ENCODE data around the gene NME7.
"Not testable (repeated sequence)": the region's sequence is repeated elsewhere in the genome, so short reads cannot be mapped to it uniquely, and the experiment has no call there.

The NME7 gene, protein sequence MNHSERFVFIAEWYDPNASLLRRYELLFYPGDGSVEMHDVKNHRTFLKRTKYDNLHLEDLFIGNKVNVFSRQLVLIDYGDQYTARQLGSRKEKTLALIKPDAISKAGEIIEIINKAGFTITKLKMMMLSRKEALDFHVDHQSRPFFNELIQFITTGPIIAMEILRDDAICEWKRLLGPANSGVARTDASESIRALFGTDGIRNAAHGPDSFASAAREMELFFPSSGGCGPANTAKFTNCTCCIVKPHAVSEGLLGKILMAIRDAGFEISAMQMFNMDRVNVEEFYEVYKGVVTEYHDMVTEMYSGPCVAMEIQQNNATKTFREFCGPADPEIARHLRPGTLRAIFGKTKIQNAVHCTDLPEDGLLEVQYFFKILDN

DNA sequence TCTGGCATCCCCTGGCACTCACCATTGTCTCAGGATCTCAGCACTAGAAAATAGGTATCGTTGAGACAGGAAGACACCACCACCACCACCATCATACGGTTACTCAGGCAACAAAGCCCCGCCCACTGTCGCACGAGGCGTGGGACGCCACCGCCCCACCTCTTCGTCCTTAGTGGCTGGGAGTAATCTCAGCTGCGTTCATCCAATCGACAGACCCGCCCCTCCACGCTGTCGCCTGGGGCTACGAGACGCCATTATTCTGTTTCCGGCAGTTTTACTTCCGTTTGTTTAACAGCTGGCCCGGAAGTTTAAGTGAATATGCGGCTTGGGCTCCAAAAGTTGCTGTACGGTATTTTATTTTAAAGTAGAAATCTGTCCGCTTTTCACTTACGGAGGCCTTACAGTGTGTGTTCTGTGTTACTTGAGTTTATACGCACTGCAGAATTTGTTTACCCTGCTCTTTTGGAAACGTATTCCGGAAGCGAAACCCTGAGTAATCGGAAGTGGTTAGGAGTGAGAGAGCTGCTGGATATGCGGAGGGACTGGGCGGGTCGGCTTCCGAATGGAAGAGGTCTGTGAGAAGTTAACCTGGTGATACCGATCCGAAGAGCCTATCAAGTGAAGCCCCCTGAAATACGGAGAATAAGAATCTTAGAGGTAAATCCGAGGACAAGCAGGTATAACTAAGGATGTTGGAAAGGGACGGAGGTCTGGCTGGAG lies at the start of gene NME7, which contains the start of gene BLZF1:
NME7 (minus strand) TSS at position 112 of the 720 bp plus-strand sequence; CDS start at position 25, 87 bp downstream.
BLZF1 (plus strand) TSS at position 510 of the 720 bp plus-strand sequence. CDS start 1,328 bp downstream, outside the sequence.
- FAIRE-seq = peak; percentile 99

DNA sequence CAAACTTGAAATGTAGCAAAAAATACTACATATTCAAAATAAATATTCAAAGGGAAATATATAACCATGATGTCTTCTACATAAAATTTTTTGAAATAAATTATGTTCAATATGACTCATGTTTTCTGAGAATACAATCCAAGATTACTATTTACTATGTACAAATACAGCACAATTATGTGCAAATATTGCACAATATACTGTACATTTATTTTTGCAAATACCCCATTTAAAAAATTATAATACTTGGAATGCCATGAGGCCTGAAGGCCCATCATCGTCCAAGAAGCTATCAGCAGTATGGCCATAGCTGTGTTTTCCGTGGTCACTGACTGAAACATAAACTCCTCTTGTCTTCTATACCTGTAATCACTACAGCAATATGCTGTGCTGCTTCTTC lies 47.4 kb upstream of the NME7 start:
- peak; percentile 84 for FAIRE-seq

DNA sequence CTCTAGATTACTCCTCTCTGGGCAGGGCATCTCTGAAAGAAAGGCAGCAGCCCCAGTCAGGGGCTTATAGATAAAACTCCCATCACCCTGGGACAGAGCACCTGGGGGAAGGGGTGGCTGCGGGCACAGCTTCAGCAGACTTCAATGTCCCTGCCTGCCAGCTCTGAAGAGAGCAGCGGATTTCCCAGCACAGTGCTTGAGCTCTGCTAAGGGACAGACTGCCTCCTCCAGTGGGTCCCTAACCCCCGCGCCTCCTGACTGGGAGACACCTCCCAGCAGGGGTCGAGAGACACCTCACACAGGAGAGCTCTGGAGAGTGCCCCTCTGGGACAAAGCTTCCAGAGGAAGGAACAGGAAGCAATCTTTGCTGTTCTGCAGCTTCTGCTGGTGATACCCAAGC lies 40.7 kb upstream of the NME7 start:
- FAIRE-seq = not testable (repeated sequence)

DNA sequence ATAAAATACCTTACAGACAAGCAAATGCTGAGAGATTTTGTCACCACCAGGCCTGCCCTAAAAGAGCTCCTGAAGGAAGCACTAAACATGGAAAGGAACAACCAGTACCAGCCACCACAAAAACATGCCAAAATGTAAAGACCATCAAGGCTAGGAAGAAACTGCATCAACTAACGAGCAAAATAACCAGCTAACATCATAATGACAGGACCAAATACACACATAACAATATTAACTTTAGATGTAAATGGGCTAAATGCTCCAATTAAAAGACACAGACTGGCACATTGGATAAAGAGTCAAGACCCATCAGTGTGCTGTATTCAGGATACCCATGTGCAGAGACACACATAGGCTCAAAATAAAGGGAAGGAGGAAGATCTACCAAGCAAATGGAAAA lies 35.0 kb upstream of the NME7 start:
- FAIRE-seq = not testable (repeated sequence)

DNA sequence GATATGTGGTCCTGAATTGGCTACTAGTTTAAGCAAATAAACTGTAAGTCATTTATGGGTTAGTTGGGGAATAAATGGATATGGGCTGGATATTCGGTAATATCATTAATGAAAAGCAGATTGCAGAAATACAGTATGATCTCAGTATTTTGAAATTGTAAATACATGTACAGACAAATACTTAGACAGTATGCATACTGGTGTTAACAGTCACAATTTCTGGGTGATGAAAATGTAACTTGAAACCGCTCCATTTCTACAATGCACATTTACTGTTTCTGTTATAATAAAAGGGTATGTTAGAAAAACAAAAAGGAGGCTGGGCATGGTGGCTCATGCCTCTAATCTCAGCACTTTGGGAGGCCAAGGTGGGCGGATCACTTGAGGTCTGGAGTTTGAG lies 28.4 kb upstream of the NME7 start:
- FAIRE-seq = no peak

DNA sequence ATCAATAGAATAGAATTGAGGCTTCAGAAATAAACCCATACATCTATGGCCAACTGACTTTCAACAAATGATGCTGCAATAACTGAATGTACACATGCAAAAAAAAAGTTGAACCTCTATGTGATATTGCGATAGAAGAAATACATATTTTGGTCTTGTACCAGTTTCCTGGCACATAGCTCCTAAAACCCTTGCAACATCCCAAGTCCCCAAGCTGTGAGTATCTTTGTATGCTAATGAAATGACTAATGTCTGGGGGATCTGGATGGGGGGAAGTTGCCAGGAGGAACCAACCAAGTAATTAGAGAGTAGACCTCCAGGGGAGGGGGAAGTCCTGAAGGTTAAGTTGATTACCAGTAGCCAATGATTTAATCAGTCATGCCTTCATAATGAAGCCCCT lies 24.8 kb upstream of the NME7 start:
- no peak for FAIRE-seq

DNA sequence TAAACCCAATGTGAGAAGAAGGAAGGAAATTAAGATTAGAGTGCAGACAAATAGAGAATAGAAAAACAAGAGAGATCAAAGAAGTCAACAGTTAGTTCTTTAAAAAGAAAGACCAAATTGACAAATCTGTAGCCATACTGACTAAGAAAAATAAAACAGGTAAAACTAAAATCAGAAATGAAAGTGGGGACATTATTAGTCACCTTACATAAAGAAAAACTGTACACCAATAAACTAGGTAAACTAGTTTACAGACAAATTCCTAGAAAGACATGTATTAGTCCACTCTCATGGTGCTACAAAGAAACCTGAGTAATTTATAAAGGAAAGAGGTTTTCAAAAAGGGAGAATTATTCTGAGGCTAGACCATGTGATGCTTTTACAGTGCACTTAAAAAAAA lies 22.7 kb upstream of the NME7 start:
- peak; percentile 85 for FAIRE-seq

DNA sequence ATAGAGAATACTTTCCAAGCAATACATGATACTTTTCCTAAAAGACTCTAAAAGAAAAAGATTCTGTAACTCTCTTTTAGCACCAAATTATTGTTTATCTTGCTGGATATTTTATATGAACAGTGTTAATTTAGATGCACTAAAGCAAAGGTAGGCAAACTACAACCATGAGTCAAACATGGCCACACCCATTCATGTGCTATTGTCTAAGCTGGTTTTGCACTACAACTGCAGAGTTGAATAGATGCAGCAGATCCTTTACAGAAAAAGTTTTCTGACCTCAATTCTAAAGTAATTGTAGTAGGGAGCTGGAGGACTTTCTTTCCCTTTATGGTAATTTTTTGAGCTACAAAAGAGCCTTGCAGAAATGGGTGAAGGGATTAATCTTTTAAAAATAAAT lies 19.8 kb upstream of the NME7 start:
- peak; percentile 25 for FAIRE-seq

DNA sequence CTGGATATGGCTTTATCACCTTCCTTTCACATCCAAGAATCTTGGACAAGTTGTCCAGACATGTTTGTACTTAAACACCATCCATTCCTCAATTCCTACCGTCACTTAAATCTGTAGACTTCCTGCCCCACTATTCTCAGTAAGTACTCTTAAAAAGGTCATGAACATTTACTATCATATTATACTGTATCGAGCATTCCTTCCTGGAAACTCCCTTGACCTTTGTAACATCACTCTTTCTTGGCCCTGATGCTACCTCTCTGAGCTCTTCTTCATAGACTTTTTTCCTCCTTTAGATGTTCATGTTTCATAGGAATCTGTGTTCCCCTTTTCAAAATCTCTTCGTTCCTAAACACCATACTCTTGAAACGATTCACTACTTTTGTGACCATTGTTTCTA lies 15.9 kb upstream of the NME7 start:
- no peak for FAIRE-seq

DNA sequence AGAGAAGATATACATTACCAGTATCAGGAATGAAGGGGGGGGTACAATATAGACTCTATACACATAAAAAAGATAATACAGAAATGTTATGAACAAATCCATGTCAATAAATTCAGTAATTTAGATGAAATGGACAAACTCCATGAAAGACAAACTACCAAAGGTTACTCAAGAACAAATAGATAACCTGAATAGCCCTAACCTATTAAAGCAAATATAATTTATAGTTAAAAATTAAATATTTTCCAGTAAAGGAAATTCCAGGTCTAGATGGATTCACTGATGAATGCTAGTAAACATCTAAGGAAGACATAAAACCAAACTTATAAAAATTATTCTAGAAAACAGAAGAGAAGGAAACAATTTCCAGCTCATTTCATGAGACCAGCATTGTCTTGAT lies 13.6 kb upstream of the NME7 start:
- peak; percentile 32 for FAIRE-seq

DNA sequence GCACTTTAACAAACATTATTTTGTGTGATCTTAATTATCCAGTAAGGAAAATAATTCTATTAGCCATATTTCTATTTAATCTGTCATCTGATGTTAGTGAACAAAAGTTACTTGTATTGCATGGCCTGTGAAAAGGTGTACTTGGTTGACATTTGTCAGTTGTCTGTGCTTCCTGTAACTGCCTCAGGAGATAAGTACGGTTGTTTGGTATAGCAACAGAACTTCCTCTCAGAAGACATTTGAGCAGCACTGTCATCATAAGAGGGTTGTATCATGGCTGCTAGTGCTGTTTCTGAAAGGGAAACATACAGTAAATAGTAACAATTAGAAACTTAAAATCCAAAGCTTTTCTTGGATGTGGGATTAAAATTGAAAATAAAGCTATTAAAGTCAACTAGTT lies 3.8 kb upstream of the NME7 start:
- no peak for FAIRE-seq

DNA sequence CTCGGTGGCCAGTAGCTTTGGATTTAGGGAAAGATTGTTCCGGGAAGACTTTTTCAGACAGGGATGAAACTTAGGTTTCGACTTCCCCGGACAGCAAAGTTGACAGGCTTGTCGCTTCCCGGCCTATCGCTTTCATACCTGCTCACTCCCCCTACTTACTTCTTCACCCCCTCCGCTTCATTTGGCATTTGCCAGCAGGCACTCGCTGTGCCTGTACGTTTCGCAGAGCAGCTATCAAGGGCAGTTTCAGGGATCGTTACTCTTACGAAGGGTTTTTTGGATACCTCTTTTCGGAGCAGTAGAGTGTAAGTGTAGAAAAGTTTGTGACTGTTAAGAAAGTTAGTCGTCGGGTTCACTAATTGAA lies 791 bp upstream of the NME7 start:
- no peak for FAIRE-seq

DNA sequence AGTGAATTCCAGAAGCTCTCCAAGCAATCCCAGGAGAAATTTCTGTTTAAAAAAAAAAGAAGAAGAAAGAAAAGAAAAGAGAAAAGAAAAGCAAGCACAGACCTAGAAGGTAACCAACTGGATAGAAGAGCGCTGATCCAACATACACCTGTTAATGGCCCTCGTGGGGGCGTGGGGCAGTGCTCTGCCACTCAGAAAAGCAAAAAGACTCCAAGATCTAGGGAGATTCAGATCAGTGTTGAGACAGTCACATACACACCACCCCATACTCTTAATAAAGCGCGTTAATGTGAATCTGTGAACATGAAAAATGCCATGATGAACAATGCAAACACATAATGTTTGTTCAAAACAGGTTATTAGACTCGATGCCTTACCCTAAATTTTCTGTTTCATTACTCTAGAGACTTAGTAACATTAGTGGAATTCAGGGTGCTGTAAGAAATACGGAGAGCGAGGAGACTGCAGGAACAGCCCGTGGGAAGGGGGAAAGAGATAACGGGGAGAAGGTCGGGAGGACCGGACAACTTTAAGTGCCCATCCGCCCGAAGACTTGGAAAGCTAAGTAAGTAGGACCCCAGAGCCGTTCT lies 406 bp downstream of the NME7 start:
- no peak for FAIRE-seq

DNA sequence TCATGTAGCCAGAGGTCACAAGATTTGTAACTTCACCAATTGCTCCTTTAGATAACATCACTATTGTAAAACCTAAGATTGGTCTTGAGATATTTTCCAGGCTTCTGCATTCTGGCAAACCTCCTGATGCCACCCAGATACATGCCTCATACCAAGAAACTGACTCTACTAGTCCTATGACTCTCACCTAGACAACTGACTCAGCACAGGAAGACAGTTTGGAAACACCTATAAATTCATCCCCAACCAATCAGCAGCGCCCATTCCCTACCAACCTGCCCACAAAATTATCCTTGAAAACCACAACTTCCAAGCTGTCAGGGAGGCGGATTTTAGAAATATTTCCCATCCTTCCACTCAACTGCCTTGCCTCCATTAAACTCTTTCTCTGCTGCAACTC lies 2.6 kb downstream of the NME7 start:
- no peak for FAIRE-seq

DNA sequence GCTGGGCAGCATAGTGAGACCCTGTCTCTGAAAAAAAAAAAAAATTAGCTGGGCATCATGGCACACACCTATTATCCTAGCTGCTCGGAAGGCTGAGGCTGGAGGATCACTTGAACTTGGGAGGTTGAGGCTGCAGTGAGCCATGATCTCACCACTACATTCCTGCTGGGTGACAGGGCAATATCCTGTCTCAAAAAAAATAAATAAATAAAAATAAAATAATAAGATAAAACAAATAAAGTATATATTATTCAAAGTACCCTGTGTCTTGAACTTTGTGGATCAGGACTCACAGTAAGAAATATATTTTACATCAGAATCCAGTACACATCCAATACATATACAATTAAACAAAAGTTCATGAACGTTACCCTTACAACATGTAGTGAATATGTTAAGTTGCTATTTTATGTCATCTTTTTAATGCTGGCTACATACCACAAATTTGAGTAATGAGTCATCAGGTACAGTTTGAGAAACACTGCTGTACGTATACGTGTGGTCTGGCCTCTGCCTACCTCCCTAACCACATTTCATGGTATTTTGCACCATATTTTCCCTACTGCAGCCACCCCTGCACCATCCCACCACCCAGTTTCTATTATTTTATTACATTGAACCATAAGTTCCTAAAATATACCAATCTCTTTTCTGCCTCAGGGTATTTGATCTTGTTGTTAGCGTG lies 4.4 kb downstream of the NME7 start:
- no peak for FAIRE-seq

DNA sequence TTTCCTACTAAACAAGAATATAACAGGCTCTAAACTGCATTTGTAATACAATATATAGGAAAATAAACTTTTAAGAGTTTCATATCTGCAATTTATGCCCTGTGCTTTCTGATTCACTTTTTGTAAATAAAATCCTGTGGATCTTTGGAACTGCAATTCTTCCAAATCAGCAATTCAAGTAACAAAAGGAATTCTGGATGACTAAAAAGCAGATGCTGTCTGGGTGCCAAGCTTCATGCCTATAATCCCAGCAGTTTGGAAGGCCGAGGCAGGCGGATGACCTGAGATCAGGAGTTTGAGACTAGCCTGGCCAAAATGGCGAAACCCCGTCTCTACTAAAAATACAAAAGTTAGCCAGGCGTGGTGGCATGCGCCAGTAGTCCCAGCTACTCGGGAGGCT lies 6.3 kb downstream of the NME7 start:
- no peak for FAIRE-seq

DNA sequence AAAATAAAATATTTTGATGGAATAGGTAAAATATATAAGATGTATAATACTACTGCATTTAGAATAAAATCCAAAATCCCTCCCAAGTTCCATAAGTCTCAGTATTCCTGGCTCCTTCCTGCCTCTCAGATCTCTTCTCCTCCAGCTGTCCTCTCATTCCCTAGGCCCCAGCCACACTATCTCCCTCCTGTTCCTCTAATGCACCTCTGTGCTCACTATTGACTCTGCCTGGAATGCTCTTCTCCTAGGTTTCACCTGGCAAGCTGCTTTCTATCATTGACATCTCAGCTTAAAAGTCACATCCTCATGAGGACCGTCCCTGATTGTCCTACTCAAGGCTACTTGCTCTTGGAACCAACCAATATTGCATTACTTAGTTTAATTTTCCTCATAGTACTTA lies 7.2 kb downstream of the NME7 start:
- FAIRE-seq = no peak

DNA sequence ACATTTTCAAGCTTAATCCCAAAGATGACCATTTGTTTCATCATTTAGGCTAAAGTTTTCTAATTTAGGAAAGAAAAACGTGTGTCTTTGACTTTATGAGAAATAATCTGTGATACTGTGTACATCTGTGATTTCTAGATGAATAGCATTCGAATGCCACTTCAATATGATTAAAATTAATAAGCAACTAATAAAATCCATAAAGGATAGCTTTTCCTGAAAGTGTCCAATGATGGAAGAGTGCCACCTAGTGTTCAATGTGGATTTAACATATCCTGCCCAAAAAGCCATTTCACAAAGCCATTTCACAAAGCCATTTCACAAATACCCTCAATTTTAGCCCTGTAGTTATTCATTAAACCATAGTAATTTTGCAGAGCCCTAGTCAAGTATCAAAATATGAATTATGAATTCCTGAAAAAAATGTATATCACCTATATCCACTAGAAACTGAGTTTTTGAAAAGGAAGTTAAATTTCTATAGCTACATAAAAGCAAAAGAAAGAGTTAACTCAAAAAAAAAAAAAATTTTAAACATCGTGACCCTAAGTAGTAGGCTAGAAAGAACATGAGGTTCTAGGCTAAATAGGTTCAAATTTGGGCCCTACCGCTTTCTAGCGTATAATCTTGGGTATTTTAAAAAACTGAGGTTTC lies 19.1 kb downstream of the NME7 start:
- peak; percentile 96 for FAIRE-seq

DNA sequence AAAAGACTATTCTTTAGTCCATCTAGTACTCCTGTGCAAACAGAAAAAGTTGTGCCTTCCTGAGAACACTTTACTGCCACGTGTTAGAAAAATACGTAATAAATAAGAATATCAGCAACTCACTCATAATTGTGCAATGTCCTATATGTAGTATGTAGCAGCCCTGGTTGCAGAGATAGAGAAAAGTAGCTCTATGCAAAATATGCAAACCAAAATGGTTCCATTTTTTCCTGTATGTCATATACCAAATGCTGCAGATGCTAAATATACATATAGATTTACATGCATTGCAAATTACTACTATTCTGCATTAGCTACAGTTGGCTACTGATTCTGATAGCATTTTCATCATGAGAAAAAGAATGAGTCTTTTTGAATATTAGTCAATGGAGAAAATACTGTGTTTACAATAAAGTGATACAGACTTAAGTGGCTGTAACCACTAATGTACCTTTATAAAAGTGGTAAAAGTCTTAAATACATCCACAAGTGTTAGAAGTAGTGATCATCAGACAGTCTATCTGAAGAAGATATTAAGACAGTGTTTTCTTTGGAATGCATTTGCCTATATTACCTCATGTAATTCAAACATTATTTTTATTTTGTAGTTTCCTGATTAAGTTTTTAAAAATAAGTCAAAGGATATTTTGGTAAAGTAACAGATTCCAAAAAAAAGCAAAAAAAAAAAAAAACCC lies 19.8 kb downstream of the NME7 start:
- no peak for FAIRE-seq

DNA sequence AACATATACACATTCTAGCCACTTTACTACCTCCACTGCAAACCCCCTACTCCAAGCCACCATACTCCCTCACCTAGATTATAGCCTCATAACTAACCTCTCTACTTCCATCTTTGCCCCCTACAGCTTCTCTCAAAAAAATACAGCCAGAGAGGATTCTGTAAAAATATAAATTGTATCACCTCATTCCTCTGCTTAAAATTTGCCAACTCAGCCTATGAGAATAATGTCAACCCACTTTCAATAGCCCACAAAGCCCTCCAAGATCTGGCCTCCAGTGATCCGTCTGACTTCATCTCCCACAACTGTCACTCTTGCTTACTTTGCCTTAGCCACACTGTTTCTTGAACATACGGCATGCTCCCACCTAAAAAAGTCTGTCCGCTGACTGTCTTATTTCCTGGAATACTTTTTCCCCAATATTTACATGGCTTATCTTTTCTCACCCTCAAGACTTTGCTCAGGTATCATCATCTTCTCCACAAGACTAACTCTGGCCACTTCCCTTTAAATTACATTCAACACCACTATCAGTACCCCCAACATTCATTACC lies 21.5 kb downstream of the NME7 start:
- FAIRE-seq = no peak

DNA sequence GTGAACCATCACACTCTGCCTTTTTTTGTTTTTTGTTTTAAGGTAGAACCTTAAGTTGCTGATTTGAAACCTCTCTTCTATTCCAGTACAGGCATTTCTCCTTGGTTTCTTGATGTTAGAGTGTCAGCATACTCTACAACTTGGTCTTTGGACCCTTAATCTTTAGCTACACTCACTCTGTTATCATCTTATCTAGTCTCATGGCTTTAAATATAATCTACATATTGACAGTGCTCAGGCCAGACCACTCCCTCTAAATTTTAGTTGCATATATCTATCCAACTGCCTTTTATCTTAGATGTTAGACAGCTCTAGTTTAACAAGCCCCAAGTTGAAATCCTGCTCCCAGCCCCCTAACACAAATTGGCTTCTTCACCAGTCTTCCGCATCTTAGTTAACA lies 22.1 kb downstream of the NME7 start:
- no peak for FAIRE-seq

DNA sequence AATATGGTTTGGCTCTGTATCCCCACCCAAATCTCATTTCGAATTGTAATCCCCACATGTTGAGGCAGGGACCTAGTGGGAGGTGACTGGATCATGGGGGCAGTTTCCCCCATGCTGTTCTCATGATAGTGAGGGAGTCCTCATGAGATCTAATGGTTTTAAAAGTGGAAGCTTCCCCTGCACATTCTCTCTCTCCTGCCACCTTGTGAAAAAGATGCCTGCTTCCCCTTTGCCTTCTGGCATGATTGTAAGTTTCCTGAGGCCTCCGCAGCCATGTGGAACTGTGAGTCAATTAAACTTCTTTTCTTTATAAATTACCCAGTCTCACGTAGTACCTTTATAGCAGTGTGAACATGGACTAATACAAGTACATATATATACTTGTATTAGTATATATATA lies 25.5 kb downstream of the NME7 start:
- FAIRE-seq = not testable (repeated sequence)

Data from TTC549 (cell line).